GM12865 (cell line): ENCODE results near the gene LPP.

Experiments
- DNase-seq: peaks from one replicate; pipeline ENCODE4 v3.0.0; 2010; ENCODE audit warnings: low read depth
- H3K4me3 ChIP-seq: 2 replicates; pipeline ENCODE4 v1.5.1; 2011; ENCODE audit warnings: mild to moderate bottlenecking, low read depth, low read length, control low read depth
- CTCF ChIP-seq: IDR thresholded peaks from 2 replicates; pipeline ENCODE4 v1.5.1; 2011; ENCODE audit warnings: low read length, control low read depth, low read depth, inconsistent platforms; ENCODE audit not compliant: insufficient read depth; ENCODE audit errors: missing control alignments

Gene LPP

GRCh38 chr3:188901126-188901525, 747.2 kb downstream of the LPP start:
- DNase-seq, result no peak

GRCh38 chr3:188901671-188902287, 747.8 kb downstream of the LPP start:
- TF ChIP-seq CTCF, result no peak
- no peak for DNase-seq
- H3K4me3 ChIP-seq, result no peak overlapping the region

More at GRCh38 chr3:188901126-188901525, 747.2 kb downstream of the LPP start:
- H3K4me3 ChIP-seq, result no peak overlapping the region
- no peak for TF ChIP-seq CTCF

- DNase-seq, result no peak
- TF ChIP-seq CTCF, result no peak
- H3K4me3 ChIP-seq, result no peak overlapping the region
These were observed 750.7 kb downstream of the LPP start for GRCh38 chr3:188904670-188905069.

GRCh38 chr3:188905547-188905946, 751.6 kb downstream of the LPP start:
- no peak for TF ChIP-seq CTCF
- no peak overlapping the region for H3K4me3 ChIP-seq
- no peak for DNase-seq

GRCh38 chr3:188906236-188906635, 752.3 kb downstream of the LPP start:
- DNase-seq, result no peak
- no peak overlapping the region for H3K4me3 ChIP-seq
- no peak for TF ChIP-seq CTCF

GRCh38 chr3:188908002-188908850, 754.3 kb downstream of the LPP start:
- no peak overlapping the region for H3K4me3 ChIP-seq
- DNase-seq, result no peak
- TF ChIP-seq CTCF, result no peak
